Measurements from ENCODE around the gene BCAR3.

Gene BCAR3

GRCh38 chr1:93681101-93681988 is at the start of gene BCAR3:
BCAR3 (minus strand) TSS chr1:93681837; CDS start chr1:93674930, 6,907 bp downstream.
- Histone ChIP-seq H3K36me3 (ENCODE audit: insufficient read depth, insufficient read length, low read length) (peaks cover 24% of the 10 kb centered on the region), H3K9me3 (ENCODE audit: insufficient read depth, low read length) (no peaks in the 10 kb centered on the region), H3K4me3 (ENCODE audit: insufficient read length, low read depth) (peak within 1 kb of the TSS; percentile 80), H3K4me1 (ENCODE audit: insufficient read depth, insufficient read length) (peaks cover 8% of the 10 kb centered on the region), H3K27me3 (ENCODE audit: insufficient read depth, insufficient read length) (peaks cover 6% of the 10 kb centered on the region), H3K9ac (ENCODE audit: insufficient read length, low read depth) (peak within 1 kb of the TSS; percentile 90)
- DNase-seq (ENCODE audit: low read depth, low spot score) = peak; percentile 60
- no peak for TF ChIP-seq YY1 (IDR thresholded peaks at IDR 0.05; ENCODE audit: insufficient read depth, insufficient read length)
- no peak for TF ChIP-seq ZNF274 (IDR thresholded peaks at IDR 0.05; ENCODE audit: low read depth, low read length)
- TF ChIP-seq SUZ12 (IDR thresholded peaks at IDR 0.05; ENCODE audit: extremely low read depth, insufficient read depth, insufficient read length) = no peak

GRCh38 chr1:93730621-93731020 is 49.0 kb upstream of the BCAR3 start:
- no peak for DNase-seq (ENCODE audit: low read depth, low spot score)
- Histone ChIP-seq H3K4me3 (ENCODE audit: insufficient read length, low read depth) (no peak overlapping the region), H3K9me3 (ENCODE audit: insufficient read depth, low read length) (no peaks in the 10 kb centered on the region), H3K4me1 (ENCODE audit: insufficient read depth, insufficient read length) (peaks cover 2% of the 10 kb centered on the region), H3K36me3 (ENCODE audit: insufficient read depth, insufficient read length, low read length) (no peaks in the 10 kb centered on the region), H3K9ac (ENCODE audit: insufficient read length, low read depth) (no peak overlapping the region), H3K27me3 (ENCODE audit: insufficient read depth, insufficient read length) (no peaks in the 10 kb centered on the region)
- no peak for TF ChIP-seq ZNF274 (IDR thresholded peaks at IDR 0.05; ENCODE audit: low read depth, low read length)
- no peak for TF ChIP-seq SUZ12 (IDR thresholded peaks at IDR 0.05; ENCODE audit: extremely low read depth, insufficient read depth, insufficient read length)
- TF ChIP-seq YY1 (IDR thresholded peaks at IDR 0.05; ENCODE audit: insufficient read depth, insufficient read length) = no peak

GRCh38 chr1:93729906-93730305 is 48.3 kb upstream of the BCAR3 start:
- H3K9ac ChIP-seq (ENCODE audit: insufficient read length, low read depth) = no peak overlapping the region
- peaks cover 2% of the 10 kb centered on the region for H3K4me1 ChIP-seq (ENCODE audit: insufficient read depth, insufficient read length)
- TF ChIP-seq SUZ12 (IDR thresholded peaks at IDR 0.05; ENCODE audit: extremely low read depth, insufficient read depth, insufficient read length) (no peak), YY1 (IDR thresholded peaks at IDR 0.05; ENCODE audit: insufficient read depth, insufficient read length) (no peak), ZNF274 (IDR thresholded peaks at IDR 0.05; ENCODE audit: low read depth, low read length) (no peak)
- H3K4me3 ChIP-seq (ENCODE audit: insufficient read length, low read depth) = no peak overlapping the region
- no peak for DNase-seq (ENCODE audit: low read depth, low spot score)
- H3K9me3 ChIP-seq (ENCODE audit: insufficient read depth, low read length) = no peaks in the 10 kb centered on the region
- H3K36me3 ChIP-seq (ENCODE audit: insufficient read depth, insufficient read length, low read length) = no peaks in the 10 kb centered on the region
- no peaks in the 10 kb centered on the region for H3K27me3 ChIP-seq (ENCODE audit: insufficient read depth, insufficient read length)

GRCh38 chr1:93729502-93729901 is 47.9 kb upstream of the BCAR3 start:
- no peaks in the 10 kb centered on the region for H3K27me3 ChIP-seq (ENCODE audit: insufficient read depth, insufficient read length)
- H3K9me3 ChIP-seq (ENCODE audit: insufficient read depth, low read length) = no peaks in the 10 kb centered on the region
- no peaks in the 10 kb centered on the region for H3K36me3 ChIP-seq (ENCODE audit: insufficient read depth, insufficient read length, low read length)
- peaks cover 3% of the 10 kb centered on the region for H3K4me1 ChIP-seq (ENCODE audit: insufficient read depth, insufficient read length)
- no peak for DNase-seq (ENCODE audit: low read depth, low spot score)
- no peak overlapping the region for H3K9ac ChIP-seq (ENCODE audit: insufficient read length, low read depth)
- TF ChIP-seq SUZ12 (IDR thresholded peaks at IDR 0.05; ENCODE audit: extremely low read depth, insufficient read depth, insufficient read length) = no peak
- no peak for TF ChIP-seq ZNF274 (IDR thresholded peaks at IDR 0.05; ENCODE audit: low read depth, low read length)
- no peak for TF ChIP-seq YY1 (IDR thresholded peaks at IDR 0.05; ENCODE audit: insufficient read depth, insufficient read length)
- H3K4me3 ChIP-seq (ENCODE audit: insufficient read length, low read depth) = no peak overlapping the region

- no peak overlapping the region for H3K9ac ChIP-seq (ENCODE audit: insufficient read length, low read depth)
- peaks cover 11% of the 10 kb centered on the region for H3K4me1 ChIP-seq (ENCODE audit: insufficient read depth, insufficient read length)
- no peak for DNase-seq (ENCODE audit: low read depth, low spot score)
- no peaks in the 10 kb centered on the region for H3K27me3 ChIP-seq (ENCODE audit: insufficient read depth, insufficient read length)
- H3K36me3 ChIP-seq (ENCODE audit: insufficient read depth, insufficient read length, low read length) = no peaks in the 10 kb centered on the region
- H3K4me3 ChIP-seq (ENCODE audit: insufficient read length, low read depth) = no peak overlapping the region
- TF ChIP-seq ZNF274 (IDR thresholded peaks at IDR 0.05; ENCODE audit: low read depth, low read length) (no peak), SUZ12 (IDR thresholded peaks at IDR 0.05; ENCODE audit: extremely low read depth, insufficient read depth, insufficient read length) (no peak), YY1 (IDR thresholded peaks at IDR 0.05; ENCODE audit: insufficient read depth, insufficient read length) (no peak)
- H3K9me3 ChIP-seq (ENCODE audit: insufficient read depth, low read length) = no peaks in the 10 kb centered on the region
These were observed 47.0 kb upstream of the BCAR3 start for GRCh38 chr1:93728480-93729131.

- no peak for DNase-seq (ENCODE audit: low read depth, low spot score)
- Histone ChIP-seq H3K4me1 (ENCODE audit: insufficient read depth, insufficient read length) (peaks cover 28% of the 10 kb centered on the region), H3K9ac (ENCODE audit: insufficient read length, low read depth) (no peak overlapping the region), H3K4me3 (ENCODE audit: insufficient read length, low read depth) (no peak overlapping the region), H3K9me3 (ENCODE audit: insufficient read depth, low read length) (no peaks in the 10 kb centered on the region), H3K36me3 (ENCODE audit: insufficient read depth, insufficient read length, low read length) (no peaks in the 10 kb centered on the region), H3K27me3 (ENCODE audit: insufficient read depth, insufficient read length) (no peaks in the 10 kb centered on the region)
- TF ChIP-seq YY1 (IDR thresholded peaks at IDR 0.05; ENCODE audit: insufficient read depth, insufficient read length) (no peak), ZNF274 (IDR thresholded peaks at IDR 0.05; ENCODE audit: low read depth, low read length) (no peak), SUZ12 (IDR thresholded peaks at IDR 0.05; ENCODE audit: extremely low read depth, insufficient read depth, insufficient read length) (no peak)
These were observed 42.2 kb upstream of the BCAR3 start for GRCh38 chr1:93723733-93724270.

- TF ChIP-seq YY1 (IDR thresholded peaks at IDR 0.05; ENCODE audit: insufficient read depth, insufficient read length) = no peak
- TF ChIP-seq ZNF274 (IDR thresholded peaks at IDR 0.05; ENCODE audit: low read depth, low read length) = no peak
- TF ChIP-seq SUZ12 (IDR thresholded peaks at IDR 0.05; ENCODE audit: extremely low read depth, insufficient read depth, insufficient read length) = no peak
- Histone ChIP-seq H3K9ac (ENCODE audit: insufficient read length, low read depth) (peak overlapping the region; percentile 58), H3K4me3 (ENCODE audit: insufficient read length, low read depth) (no peak overlapping the region), H3K9me3 (ENCODE audit: insufficient read depth, low read length) (no peaks in the 10 kb centered on the region), H3K4me1 (ENCODE audit: insufficient read depth, insufficient read length) (peaks cover 28% of the 10 kb centered on the region), H3K36me3 (ENCODE audit: insufficient read depth, insufficient read length, low read length) (no peaks in the 10 kb centered on the region), H3K27me3 (ENCODE audit: insufficient read depth, insufficient read length) (no peaks in the 10 kb centered on the region)
- DNase-seq (ENCODE audit: low read depth, low spot score) = no peak
These were observed 41.5 kb upstream of the BCAR3 start for GRCh38 chr1:93723110-93723509.

All from NT2/D1 (cell line).